Measurements from ENCODE around the gene TRPC4. TPM values are rescaled to one million over a fixed set of nuclear protein-coding genes. Genes with fewer than 3 reads are reported as not detected.
A peak's percentile ranks its signal among the peaks of the same experiment; 100 is the strongest.

TRPC4 gene
- total RNA-seq, 1 donor, result 1.2 TPM

DNA sequence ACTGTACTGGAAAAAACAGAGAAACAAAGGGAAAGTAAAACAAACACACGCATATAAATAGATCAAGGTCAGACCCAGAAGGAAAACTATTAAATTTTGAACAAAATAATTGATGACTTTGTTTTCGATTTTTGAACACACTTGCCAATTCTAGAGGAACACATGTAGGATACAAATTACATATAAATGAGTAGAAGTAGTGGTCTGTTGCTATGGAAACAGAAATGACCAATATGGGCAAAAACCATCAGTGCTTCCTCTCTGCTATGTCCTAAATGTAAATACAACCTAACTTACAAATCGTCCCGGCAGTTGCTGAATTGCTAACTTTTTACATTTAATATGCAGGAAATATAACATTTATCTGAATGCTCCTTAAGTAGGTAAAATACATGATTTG, 205.8 kb downstream of the TRPC4 start:
- no peak for DNase-seq (ENCODE audit: low read depth)
- no peak for TF ChIP-seq CTCF (IDR thresholded peaks at IDR 0.05; ENCODE audit: insufficient read depth, low read length)
- H3K4me3 ChIP-seq (ENCODE audit: low read depth, low read length), result no peak overlapping the region

DNA sequence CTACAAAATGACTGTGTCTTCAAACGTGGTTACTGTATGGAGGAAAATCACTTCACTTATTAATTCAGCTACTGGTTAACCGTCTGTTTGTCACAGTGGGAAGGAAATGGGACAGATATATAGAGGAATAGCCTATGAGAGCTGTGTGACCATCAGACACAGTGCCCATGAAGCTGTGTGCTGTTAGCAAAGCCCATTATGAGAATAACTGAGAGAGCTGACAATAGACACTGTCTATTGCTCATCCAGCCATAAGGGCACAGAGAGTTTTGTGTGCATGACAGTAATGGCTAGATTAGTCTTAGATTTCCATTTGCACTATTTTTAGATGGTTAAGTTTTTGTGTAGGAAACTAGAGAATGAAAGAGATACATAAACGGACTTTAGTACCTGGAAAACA, 206.9 kb downstream of the TRPC4 start:
- no peak overlapping the region for H3K4me3 ChIP-seq (ENCODE audit: low read depth, low read length)
- no peak for TF ChIP-seq CTCF (IDR thresholded peaks at IDR 0.05; ENCODE audit: insufficient read depth, low read length)
- DNase-seq (ENCODE audit: low read depth), result no peak

DNA sequence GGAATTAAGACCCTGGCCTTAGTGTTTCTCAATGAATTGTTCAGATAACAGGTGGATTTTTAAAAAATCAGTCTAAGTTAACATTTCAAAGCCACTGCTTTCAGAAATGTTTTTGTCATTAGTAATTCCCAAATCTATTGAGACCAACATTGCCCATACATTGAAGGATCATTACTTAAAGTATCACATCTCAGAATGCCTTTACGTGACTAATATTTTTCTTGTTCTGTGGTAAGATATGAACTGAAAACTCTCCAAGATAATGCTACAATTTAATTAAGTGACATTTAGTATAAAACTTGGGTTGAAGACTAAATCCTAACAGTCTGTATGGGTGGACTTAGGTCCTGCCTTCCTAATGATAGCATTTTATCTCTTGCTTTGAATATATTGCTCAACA, 211.6 kb downstream of the TRPC4 start:
- no peak for TF ChIP-seq CTCF (IDR thresholded peaks at IDR 0.05; ENCODE audit: insufficient read depth, low read length)
- peak; percentile 28 for DNase-seq (ENCODE audit: low read depth)
- no peak overlapping the region for H3K4me3 ChIP-seq (ENCODE audit: low read depth, low read length)

- TF ChIP-seq CTCF (IDR thresholded peaks at IDR 0.05; ENCODE audit: insufficient read depth, low read length), result no peak
- DNase-seq (ENCODE audit: low read depth), result peak; percentile 82
- H3K4me3 ChIP-seq (ENCODE audit: low read depth, low read length), result no peak overlapping the region
These were observed 212.4 kb downstream of the TRPC4 start for GRCh38 chr13:37657134-37657533.

- no peak for TF ChIP-seq CTCF (IDR thresholded peaks at IDR 0.05; ENCODE audit: insufficient read depth, low read length)
These were observed 213.2 kb downstream of the TRPC4 start for GRCh38 chr13:37656247-37656940.

GRCh38 chr13:37652596-37652995, 217.0 kb downstream of the TRPC4 start:
- peak; percentile 58 for DNase-seq (ENCODE audit: low read depth)
- TF ChIP-seq CTCF (IDR thresholded peaks at IDR 0.05; ENCODE audit: insufficient read depth, low read length), result no peak
- no peak overlapping the region for H3K4me3 ChIP-seq (ENCODE audit: low read depth, low read length)

More at GRCh38 chr13:37656247-37656940, 213.2 kb downstream of the TRPC4 start:
- no peak overlapping the region for H3K4me3 ChIP-seq (ENCODE audit: low read depth, low read length)
- peak; percentile 97 for DNase-seq (ENCODE audit: low read depth)

- TF ChIP-seq CTCF (IDR thresholded peaks at IDR 0.05; ENCODE audit: insufficient read depth, low read length), result no peak
- no peak overlapping the region for H3K4me3 ChIP-seq (ENCODE audit: low read depth, low read length)
- no peak for DNase-seq (ENCODE audit: low read depth)
These were observed 217.7 kb downstream of the TRPC4 start for GRCh38 chr13:37651891-37652290.

Measured in fibroblast of the aortic adventitia (primary cell).